BLaER1 treated with 17β-estradiol and CSF1 and Interleukin-3, amounts not matched to agents 10 nM and 100 nM (cell line): Measurements from ENCODE around the gene PTAFR.

ENCODE experiments used
- H3K27ac ChIP-seq, 11 experiments: shearing (Covaris generic); formaldehyde crosslinking; 2 replicates each; pipeline ENCODE4 v1.8.1; 2022
- H3K27me3 ChIP-seq, 11 experiments: shearing (Covaris generic); formaldehyde crosslinking; 2 replicates each; pipeline ENCODE4 v1.8.1; 2022
- H3K36me3 ChIP-seq, 11 experiments: shearing (Covaris generic); formaldehyde crosslinking; 2 replicates each; pipeline ENCODE4 v1.8.1; 2022
- H3K4me1 ChIP-seq, 10 experiments: shearing (Covaris generic); formaldehyde crosslinking; 2 replicates each; pipeline ENCODE4 v1.8.1; 2022
- H3K4me2 ChIP-seq, 11 experiments: shearing (Covaris generic); formaldehyde crosslinking; 2 replicates each; pipeline ENCODE4 v1.8.1; 2022
- H3K4me3 ChIP-seq, 10 experiments: shearing (Covaris generic); formaldehyde crosslinking; 2 replicates each; pipeline ENCODE4 v1.8.1; 2022
- H3K9ac ChIP-seq, 11 experiments: shearing (Covaris generic); formaldehyde crosslinking; 2 replicates each; pipeline ENCODE4 v1.8.1; 2022
- H3K9me3 ChIP-seq, 11 experiments: shearing (Covaris generic); formaldehyde crosslinking; replicated peaks in 1 of 11; 2 replicates each; pipeline ENCODE4 v1.8.1; 2022
- H4K20me1 ChIP-seq, 11 experiments: shearing (Covaris generic); formaldehyde crosslinking; 2 replicates each; pipeline ENCODE4 v1.8.1; 2022
- Cebpa-rat ChIP-seq, 11 experiments: shearing (Covaris generic); IDR thresholded peaks; 2 replicates each; pipeline ENCODE4 v1.8.1; 2022

The PTAFR gene

GRCh38 chr1:28176492-28177470, at the start of gene PTAFR:
Gene PTAFR (minus strand): TSS chr1:28176690. CDS start chr1:28151021, 25,669 bp downstream.
- Histone ChIP-seq H3K4me1 (peaks cover 59 to 98% (median 83%) of the 10 kb centered on the region in 10 experiments), H3K4me2 (peak within 1 kb of the TSS; percentile 83 to 100 (median 92)), H3K9ac (peak within 1 kb of the TSS; percentile 32 to 96 (median 58); a peak in 21 of 22 replicates), H4K20me1 (peaks cover 0 to 17% (median 6%) of the 10 kb centered on the region in 11 experiments; a peak in 12 of 22 replicates), H3K9me3 (no peaks in the 10 kb centered on the region), H3K4me3 (peak within 1 kb of the TSS; percentile 29 to 77 (median 49); a peak in 18 of 20 replicates), H3K27me3 (peaks cover 0 to 5% (median 0%) of the 10 kb centered on the region in 11 experiments; a peak in 2 of 22 replicates), H3K27ac (peak within 1 kb of the TSS; percentile 21 to 97 (median 61); a peak in 21 of 22 replicates), H3K36me3 (peaks cover 0 to 13% (median 0%) of the 10 kb centered on the region in 11 experiments; a peak in 6 of 22 replicates)
- no peak for TF ChIP-seq Cebpa-rat (IDR thresholded peaks at IDR 0.05)

GRCh38 chr1:28213315-28213714, 36.8 kb upstream of the PTAFR start:
- Histone ChIP-seq H3K4me2 (no peak overlapping the region), H3K4me1 (peaks cover 0 to 19% (median 11%) of the 10 kb centered on the region in 10 experiments; a peak in 10 of 20 replicates), H3K4me3 (no peak overlapping the region), H3K36me3 (peaks cover 71 to 96% (median 86%) of the 10 kb centered on the region in 11 experiments), H3K9ac (peak overlapping the region in 1 of 11 experiments; percentile 42; a peak in 1 of 22 replicates), H3K9me3 (no peaks in the 10 kb centered on the region), H3K27ac (peak overlapping the region in 1 of 11 experiments; percentile 23; a peak in 1 of 22 replicates), H4K20me1 (peaks cover 0 to 76% (median 23%) of the 10 kb centered on the region in 11 experiments; a peak in 15 of 22 replicates), H3K27me3 (no peaks in the 10 kb centered on the region)
- TF ChIP-seq Cebpa-rat (IDR thresholded peaks at IDR 0.05), result no peak

- H3K4me2 ChIP-seq, result no peak overlapping the region
- no peak overlapping the region for H3K4me3 ChIP-seq
- H3K4me1 ChIP-seq, result no peaks in the 10 kb centered on the region
- no peak for TF ChIP-seq Cebpa-rat (IDR thresholded peaks at IDR 0.05)
- H3K9me3 ChIP-seq, result no peaks in the 10 kb centered on the region
- no peaks in the 10 kb centered on the region for H3K27me3 ChIP-seq
- H3K27ac ChIP-seq, result 0 out of 22 replicates have a peak overlapping the region, but pooled peaks of 1 of the 11 experiments have one; percentile 8
- H3K36me3 ChIP-seq, result peaks cover 93 to 98% (median 96%) of the 10 kb centered on the region in 11 experiments
- peak overlapping the region in 1 of 11 experiments; percentile 32; a peak in 1 of 22 replicates for H3K9ac ChIP-seq
- H4K20me1 ChIP-seq, result peaks cover 0 to 52% (median 14%) of the 10 kb centered on the region in 11 experiments; a peak in 14 of 22 replicates
Measured at GRCh38 chr1:28209700-28210099, 33.2 kb upstream of the PTAFR start.

GRCh38 chr1:28208818-28209441, 32.4 kb upstream of the PTAFR start:
- Histone ChIP-seq H3K4me1 (no peaks in the 10 kb centered on the region), H3K4me2 (no peak overlapping the region)

GRCh38 chr1:28205243-28205642, 28.8 kb upstream of the PTAFR start:
- peaks cover 1 to 8% (median 5%) of the 10 kb centered on the region in 10 experiments for H3K4me1 ChIP-seq
- H3K4me2 ChIP-seq, result no peak overlapping the region
- no peak overlapping the region for H3K27ac ChIP-seq
- no peak for TF ChIP-seq Cebpa-rat (IDR thresholded peaks at IDR 0.05)
- H3K9me3 ChIP-seq, result no peaks in the 10 kb centered on the region
- peaks cover 0 to 29% (median 9%) of the 10 kb centered on the region in 11 experiments; a peak in 11 of 22 replicates for H4K20me1 ChIP-seq
- H3K9ac ChIP-seq, result no peak overlapping the region
- H3K36me3 ChIP-seq, result peaks cover 96 to 100% (median 99%) of the 10 kb centered on the region in 11 experiments
- H3K27me3 ChIP-seq, result no peaks in the 10 kb centered on the region
- H3K4me3 ChIP-seq, result no peak overlapping the region

More at GRCh38 chr1:28208818-28209441, 32.4 kb upstream of the PTAFR start:
- H3K27ac ChIP-seq, result no peak overlapping the region
- H3K36me3 ChIP-seq, result peaks cover 93 to 98% (median 96%) of the 10 kb centered on the region in 11 experiments
- H4K20me1 ChIP-seq, result peaks cover 0 to 48% (median 16%) of the 10 kb centered on the region in 11 experiments; a peak in 14 of 22 replicates
- H3K27me3 ChIP-seq, result no peaks in the 10 kb centered on the region
- 0 out of 22 replicates have a peak overlapping the region, but pooled peaks of 1 of the 11 experiments have one; percentile 32 for H3K9ac ChIP-seq
- TF ChIP-seq Cebpa-rat (IDR thresholded peaks at IDR 0.05), result no peak
- H3K9me3 ChIP-seq, result no peaks in the 10 kb centered on the region
- no peak overlapping the region for H3K4me3 ChIP-seq

- peaks cover 68 to 77% (median 73%) of the 10 kb centered on the region in 11 experiments for H3K36me3 ChIP-seq
- peak overlapping the region; percentile 10 to 37 (median 29); a peak in 13 of 22 replicates for H3K4me2 ChIP-seq
- H4K20me1 ChIP-seq, result peaks cover 0 to 39% (median 9%) of the 10 kb centered on the region in 11 experiments; a peak in 13 of 22 replicates
- H3K4me3 ChIP-seq, result no peak overlapping the region
- TF ChIP-seq Cebpa-rat (IDR thresholded peaks at IDR 0.05), result no peak
- peaks cover 42 to 53% (median 46%) of the 10 kb centered on the region in 10 experiments for H3K4me1 ChIP-seq
- peak overlapping the region in 1 of 11 experiments; percentile 48; a peak in 1 of 22 replicates for H3K9ac ChIP-seq
- no peaks in the 10 kb centered on the region for H3K27me3 ChIP-seq
- H3K9me3 ChIP-seq, result no peaks in the 10 kb centered on the region
- H3K27ac ChIP-seq, result no peak overlapping the region
Measured at GRCh38 chr1:28200234-28200873, 23.9 kb upstream of the PTAFR start.

GRCh38 chr1:28199328-28200233, 23.1 kb upstream of the PTAFR start:
- Histone ChIP-seq H3K9ac (peak overlapping the region in 1 of 11 experiments; percentile 48; a peak in 1 of 22 replicates), H3K4me1 (peaks cover 42 to 57% (median 46%) of the 10 kb centered on the region in 10 experiments), H3K27me3 (no peaks in the 10 kb centered on the region), H3K4me3 (no peak overlapping the region), H3K36me3 (peaks cover 61 to 69% (median 65%) of the 10 kb centered on the region in 11 experiments), H4K20me1 (peaks cover 0 to 36% (median 9%) of the 10 kb centered on the region in 11 experiments; a peak in 13 of 22 replicates), H3K9me3 (no peaks in the 10 kb centered on the region), H3K27ac (no peak overlapping the region), H3K4me2 (peak overlapping the region; percentile 21 to 84 (median 36); a peak in 19 of 22 replicates)
- TF ChIP-seq Cebpa-rat (IDR thresholded peaks at IDR 0.05), result no peak
